GM12891 (cell line): ENCODE measurements around the gene MET.
A peak's percentile ranks its signal among the peaks of the same experiment; 100 is the strongest.

Source experiments
- DNase-seq: peaks from one replicate; pipeline ENCODE4 v3.0.0; 2011; ENCODE audit warnings: low spot score; ENCODE audit not compliant: insufficient read length
- FAIRE-seq: peaks from 2 replicates; lab custom pipeline; 2011; peaks lifted over from hg19 to GRCh38; lab: Jason Lieb, UNC
- PAX5 ChIP-seq: IDR thresholded peaks from 2 replicates; pipeline ENCODE4 v1.6.1; 2011; ENCODE audit warnings: low read length, moderate library complexity, mild to moderate bottlenecking; ENCODE audit not compliant: insufficient read depth, severe bottlenecking
- POLR2A ChIP-seq: IDR thresholded peaks from 2 replicates; pipeline ENCODE4 v1.6.1; 2011; ENCODE audit warnings: low read depth, low read length, control low read depth
- POLR2AphosphoS5 ChIP-seq: IDR thresholded peaks from 2 replicates; pipeline ENCODE4 v1.6.1; 2011; ENCODE audit warnings: low read depth, low read length, control low read depth
- POU2F2 ChIP-seq: IDR thresholded peaks from 2 replicates; pipeline ENCODE4 v1.6.1; 2011; ENCODE audit warnings: low read depth, mild to moderate bottlenecking, control low read depth, low read length, moderate library complexity
- SPI1 ChIP-seq: IDR thresholded peaks from 2 replicates; pipeline ENCODE4 v1.6.1; 2011; ENCODE audit warnings: low read depth, low read length, control low read depth
- TAF1 ChIP-seq: IDR thresholded peaks from 2 replicates; pipeline ENCODE4 v1.6.1; 2011; ENCODE audit warnings: low read depth, low read length, control low read depth

MET gene

DNA sequence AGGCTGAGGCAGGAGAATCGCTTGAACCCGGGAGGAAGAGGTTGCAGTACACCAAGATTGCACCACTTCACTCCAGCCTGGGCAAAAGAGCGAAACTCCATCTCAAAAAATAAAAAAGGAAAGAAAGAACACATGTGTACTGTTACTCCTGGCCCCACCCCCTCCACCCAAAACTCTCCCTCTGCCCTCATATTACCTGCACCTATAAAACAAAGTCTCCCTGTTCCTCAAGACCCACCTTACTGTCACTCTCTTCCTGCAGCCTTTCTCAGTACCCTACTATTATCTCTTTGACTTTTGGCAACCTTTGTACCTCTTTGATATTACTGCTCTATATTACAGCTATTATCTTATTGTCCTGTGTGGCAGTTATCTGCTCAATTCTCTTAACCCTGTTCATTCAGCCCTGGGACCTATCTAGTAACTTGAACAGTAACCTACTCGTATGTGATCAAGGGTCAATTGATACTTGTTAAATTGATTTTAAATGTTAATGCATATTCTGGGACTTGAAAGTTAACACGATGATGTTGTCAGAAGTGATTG is 121.9 kb downstream of the MET start:
- no peak for FAIRE-seq
- no peak for DNase-seq
- TF ChIP-seq SPI1 (no peak), POLR2AphosphoS5 (no peak), PAX5 (no peak), TAF1 (no peak), POLR2A (no peak), POU2F2 (no peak)

DNA sequence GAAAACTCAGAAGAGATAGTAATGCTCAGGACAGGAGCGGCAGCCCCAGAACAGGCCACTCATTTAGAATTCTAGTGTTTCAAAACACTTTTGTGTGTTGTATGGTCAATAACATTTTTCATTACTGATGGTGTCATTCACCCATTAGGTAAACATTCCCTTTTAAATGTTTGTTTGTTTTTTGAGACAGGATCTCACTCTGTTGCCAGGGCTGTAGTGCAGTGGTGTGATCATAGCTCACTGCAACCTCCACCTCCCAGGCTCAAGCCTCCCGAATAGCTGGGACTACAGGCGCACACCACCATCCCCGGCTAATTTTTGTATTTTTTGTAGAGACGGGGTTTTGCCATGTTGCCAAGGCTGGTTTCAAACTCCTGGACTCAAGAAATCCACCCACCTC is 124.5 kb downstream of the MET start:
- TF ChIP-seq PAX5 = no peak
- no peak for TF ChIP-seq POLR2AphosphoS5
- no peak for TF ChIP-seq POU2F2
- TF ChIP-seq POLR2A = no peak
- no peak for TF ChIP-seq TAF1
- TF ChIP-seq SPI1 = no peak
- FAIRE-seq (no peak), DNase-seq (no peak)

GRCh38 chr7:116797612-116798011 is 125.6 kb downstream of the MET start:
- no peak for DNase-seq
- no peak for FAIRE-seq
- TF ChIP-seq SPI1 (no peak), POLR2AphosphoS5 (no peak), POU2F2 (no peak), PAX5 (no peak), TAF1 (no peak), POLR2A (no peak)

- no peak for DNase-seq
- no peak for TF ChIP-seq TAF1
- no peak for TF ChIP-seq POLR2AphosphoS5
- no peak for TF ChIP-seq POU2F2
- TF ChIP-seq SPI1 = no peak
- TF ChIP-seq PAX5 = no peak
- no peak for TF ChIP-seq POLR2A
- FAIRE-seq = no peak
These were observed 126.2 kb downstream of the MET start for GRCh38 chr7:116798232-116798631.

DNA sequence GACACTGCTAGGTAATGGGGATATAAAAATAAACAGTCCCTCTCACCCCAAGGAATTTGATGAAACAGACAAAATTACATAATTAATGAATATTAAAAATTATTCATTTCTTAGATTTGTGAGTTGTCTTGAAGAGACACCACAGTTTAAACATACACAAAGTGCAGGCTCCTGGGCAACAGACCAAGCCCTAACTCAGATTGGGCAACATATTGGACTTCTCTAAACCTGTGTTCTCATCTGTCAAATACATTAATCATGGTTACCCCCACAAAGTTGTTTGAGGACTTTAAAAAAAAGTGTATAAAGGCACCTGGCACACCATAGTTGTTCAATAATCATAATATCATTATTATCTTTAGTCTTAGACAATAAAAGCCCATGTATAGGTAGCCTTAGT is 127.9 kb downstream of the MET start:
- no peak for DNase-seq
- TF ChIP-seq POLR2AphosphoS5 (no peak), PAX5 (no peak), SPI1 (no peak), POLR2A (no peak), TAF1 (no peak), POU2F2 (no peak)
- no peak for FAIRE-seq

DNA sequence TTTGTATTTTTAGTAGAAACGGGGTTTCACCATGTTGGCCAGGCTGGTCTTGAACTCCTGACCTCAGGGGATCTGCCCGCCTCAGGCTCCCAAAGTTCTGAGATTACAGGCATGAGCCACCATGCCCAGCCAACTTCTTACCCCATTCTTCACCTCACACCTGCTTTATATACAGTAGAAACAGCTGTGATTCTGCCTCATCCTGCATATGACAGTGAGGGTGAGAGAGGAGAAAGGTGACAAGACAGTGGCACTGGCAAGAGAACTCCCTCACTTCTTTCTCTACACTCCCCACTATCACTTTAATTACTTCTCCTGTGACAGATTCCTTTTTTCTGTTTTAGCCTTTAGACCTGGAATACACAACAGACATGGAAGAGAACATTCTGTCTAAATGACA is 128.6 kb downstream of the MET start:
- TF ChIP-seq TAF1 (no peak), POLR2AphosphoS5 (no peak), SPI1 (no peak), POLR2A (no peak), POU2F2 (no peak), PAX5 (no peak)
- FAIRE-seq (no peak), DNase-seq (no peak)

GRCh38 chr7:116801092-116801710 is 129.2 kb downstream of the MET start:
- DNase-seq (no peak), FAIRE-seq (no peak)
- TF ChIP-seq TAF1 (no peak), PAX5 (no peak), POU2F2 (no peak), POLR2AphosphoS5 (no peak)

DNA sequence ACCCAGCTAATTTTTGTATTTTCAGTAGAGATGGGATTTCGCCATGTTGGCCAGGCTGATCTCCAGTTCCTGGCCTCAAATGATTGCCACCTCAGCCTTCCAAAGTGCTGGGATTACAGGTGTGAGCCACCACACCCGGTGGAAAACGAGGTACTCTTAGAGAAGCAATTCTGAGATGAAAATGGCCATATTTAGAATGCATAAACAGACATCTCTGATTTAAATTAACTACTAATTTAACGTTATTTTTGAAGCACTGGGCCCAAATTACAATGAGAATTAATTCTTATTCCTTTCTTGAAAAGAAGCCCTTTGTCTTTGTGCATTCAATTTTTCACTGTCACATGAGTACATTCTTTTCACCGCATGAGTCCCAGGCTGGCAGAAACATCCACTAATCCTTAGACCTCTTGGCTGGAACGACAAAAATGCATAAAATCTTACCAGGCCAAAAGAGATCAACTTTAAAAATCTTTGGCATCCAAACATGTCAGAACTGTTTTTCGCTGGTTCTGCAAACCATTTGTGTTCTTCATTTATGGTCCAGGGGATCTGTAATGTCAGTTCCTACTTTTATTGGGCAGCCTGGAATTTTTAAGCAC is 130.2 kb downstream of the MET start:
- FAIRE-seq (no peak), DNase-seq (no peak)

GRCh38 chr7:116802746-116803152 is 130.8 kb downstream of the MET start:
- FAIRE-seq = no peak
- DNase-seq = peak; percentile 15
- TF ChIP-seq POLR2A = no peak

More for the DNA sequence above, 130.2 kb downstream of the MET start:
- no peak for TF ChIP-seq TAF1
- no peak for TF ChIP-seq SPI1
- no peak for TF ChIP-seq POU2F2
- no peak for TF ChIP-seq POLR2AphosphoS5
- TF ChIP-seq POLR2A = no peak
- no peak for TF ChIP-seq PAX5

GRCh38 chr7:116804471-116804870 is 132.5 kb downstream of the MET start:
- TF ChIP-seq SPI1 (no peak), POLR2A (no peak), POU2F2 (no peak), PAX5 (no peak), TAF1 (no peak), POLR2AphosphoS5 (no peak)
- DNase-seq (no peak), FAIRE-seq (no peak)

DNA sequence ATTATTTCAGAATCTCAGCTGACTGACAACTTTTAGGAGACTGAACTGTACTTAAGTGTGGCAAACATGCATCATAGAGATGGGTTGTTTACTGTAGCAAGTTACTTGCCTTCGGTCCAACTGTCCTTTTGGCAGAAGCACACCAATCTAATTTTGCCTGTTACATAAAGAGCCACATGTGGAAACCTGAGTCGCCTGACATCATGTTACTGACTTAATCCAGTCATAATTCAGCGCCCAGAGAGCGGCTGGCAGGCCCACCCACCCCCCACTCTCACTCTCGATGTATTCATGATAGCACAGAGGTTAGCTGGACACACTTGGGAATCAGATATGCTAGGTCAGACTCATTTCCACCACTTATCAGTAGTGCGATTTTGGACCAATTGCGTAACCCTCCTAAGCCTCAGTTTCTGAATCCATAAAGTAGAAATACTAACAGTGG is 133.1 kb downstream of the MET start:
- no peak for DNase-seq
- FAIRE-seq = no peak
- no peak for TF ChIP-seq TAF1
- TF ChIP-seq SPI1 = no peak
- no peak for TF ChIP-seq POU2F2
- TF ChIP-seq POLR2A = no peak
- no peak for TF ChIP-seq PAX5
- no peak for TF ChIP-seq POLR2AphosphoS5
